Activated CD8-positive, alpha-beta memory T cell treated with anti-CD3 and anti-CD28 coated beads for 4 hours (primary cell): ENCODE results near the gene NELFE.
"Not testable (repeated sequence)": the region's sequence is repeated elsewhere in the genome, so short reads cannot be mapped to it uniquely, and the experiment has no call there.

ENCODE experiments used
- DNase-seq, 2 donors: peaks; one replicate each; pipeline ENCODE4 v3.0.0-alpha.2; 2020; ENCODE audit warnings: low read depth in 2 of 2

Gene NELFE

DNA sequence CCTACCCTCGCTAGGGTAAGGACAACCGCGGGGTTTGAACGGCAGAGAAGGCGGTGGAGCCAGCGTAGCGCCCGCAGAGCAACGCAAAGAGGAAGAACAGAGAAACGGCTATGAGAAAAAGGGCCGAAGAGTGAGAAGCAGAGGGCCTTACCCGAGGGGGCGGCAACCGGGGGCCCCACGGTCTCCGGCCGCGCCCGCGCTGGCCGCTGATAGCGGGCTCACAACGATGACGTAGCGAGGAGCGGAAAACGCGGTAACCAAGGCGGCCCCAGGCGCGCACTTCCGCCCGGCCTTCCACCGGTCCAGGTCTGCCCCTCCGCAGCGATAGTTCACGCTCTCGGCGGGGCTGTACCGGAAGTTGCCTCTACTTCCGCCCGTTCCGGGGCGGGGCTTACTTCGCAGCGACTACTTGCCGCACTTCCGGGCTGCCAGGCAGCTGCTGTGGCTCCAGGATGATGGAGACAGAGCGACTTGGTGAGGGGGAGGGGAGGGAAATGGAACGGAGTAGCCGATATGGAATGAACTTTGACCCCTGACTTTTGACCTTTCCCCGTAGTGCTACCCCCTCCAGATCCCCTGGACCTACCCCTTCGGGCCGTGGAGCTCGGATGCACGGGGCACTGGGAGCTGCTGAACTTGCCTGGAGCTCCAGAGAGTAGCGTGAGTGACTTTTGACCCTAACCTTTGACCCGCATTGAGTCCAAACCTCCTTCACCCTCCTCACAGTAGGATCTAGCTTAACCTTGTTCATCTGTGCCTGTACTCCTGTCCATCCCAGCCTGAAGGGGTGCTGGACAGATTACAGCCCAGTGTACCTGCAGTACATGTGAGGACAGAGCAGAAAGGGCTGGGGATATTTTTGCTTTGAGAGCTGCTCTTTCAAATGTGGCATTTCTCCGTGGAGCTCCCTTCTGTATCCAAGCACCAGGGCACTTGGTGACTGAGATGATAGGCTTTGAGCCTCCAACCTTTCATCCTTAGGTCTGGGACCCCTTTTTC lies at the start of gene NELFE, which contains the start of gene SKIC2:
Gene NELFE (minus strand): TSS at position 231 of the 999 bp plus-strand sequence. CDS start 525 bp downstream, outside the sequence.
Gene SKIC2 (plus strand): TSS at position 435 of the 999 bp plus-strand sequence. CDS start 18 bp downstream, at position 453.
- peak; percentile 97 for DNase-seq

DNA sequence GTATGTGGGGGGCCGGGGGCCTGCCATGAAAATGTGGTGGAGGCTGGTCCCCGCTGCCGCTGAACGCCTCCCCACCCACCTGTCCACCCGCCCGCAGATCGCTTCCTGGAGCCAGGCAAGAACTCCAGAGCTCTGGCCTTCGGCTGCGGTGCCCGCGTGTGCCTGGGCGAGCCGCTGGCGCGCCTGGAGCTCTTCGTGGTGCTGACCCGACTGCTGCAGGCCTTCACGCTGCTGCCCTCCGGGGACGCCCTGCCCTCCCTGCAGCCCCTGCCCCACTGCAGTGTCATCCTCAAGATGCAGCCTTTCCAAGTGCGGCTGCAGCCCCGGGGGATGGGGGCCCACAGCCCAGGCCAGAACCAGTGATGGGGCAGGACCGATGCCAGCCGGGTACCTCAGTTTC lies 49.3 kb upstream of the NELFE start:
- DNase-seq = not testable (repeated sequence)

GRCh38 chr6:32007086-32007485 lies 48.3 kb upstream of the NELFE start:
- DNase-seq = not testable (repeated sequence)

GRCh38 chr6:32005991-32006529 lies 47.3 kb upstream of the NELFE start:
- DNase-seq = not testable (repeated sequence)

DNA sequence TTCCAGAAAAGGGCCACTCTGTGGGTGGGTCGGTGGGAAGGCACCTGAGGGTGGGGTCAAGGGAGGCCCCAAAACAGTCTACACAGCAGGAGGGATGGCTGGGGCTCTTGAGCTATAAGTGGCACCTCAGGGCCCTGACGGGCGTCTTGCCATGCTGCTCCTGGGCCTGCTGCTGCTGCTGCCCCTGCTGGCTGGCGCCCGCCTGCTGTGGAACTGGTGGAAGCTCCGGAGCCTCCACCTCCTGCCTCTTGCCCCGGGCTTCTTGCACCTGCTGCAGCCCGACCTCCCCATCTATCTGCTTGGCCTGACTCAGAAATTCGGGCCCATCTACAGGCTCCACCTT lies 46.7 kb upstream of the NELFE start:
- not testable (repeated sequence) for DNase-seq

- DNase-seq = not testable (repeated sequence)
These were observed 46.2 kb upstream of the NELFE start for GRCh38 chr6:32004864-32005537.

DNA sequence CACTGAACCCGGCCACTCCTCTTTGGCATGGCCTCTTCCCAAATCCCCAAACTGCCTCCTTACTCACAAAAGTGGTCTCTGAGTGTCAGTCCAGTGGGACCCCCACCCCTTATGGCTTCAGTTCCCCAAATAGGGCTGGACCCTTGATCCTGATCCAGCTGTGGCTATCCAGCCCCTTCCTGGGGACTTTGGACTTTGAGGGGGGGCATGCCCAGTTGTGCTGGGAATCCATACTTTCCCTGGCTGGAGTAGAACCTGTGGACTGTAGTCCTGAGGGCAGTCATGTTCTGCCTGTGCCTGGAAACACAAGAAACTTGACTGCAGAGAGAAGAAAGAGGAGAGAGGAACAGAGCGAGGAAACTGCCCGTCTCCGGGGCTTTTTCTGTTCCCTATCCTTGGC lies 45.6 kb upstream of the NELFE start:
- not testable (repeated sequence) for DNase-seq

DNA sequence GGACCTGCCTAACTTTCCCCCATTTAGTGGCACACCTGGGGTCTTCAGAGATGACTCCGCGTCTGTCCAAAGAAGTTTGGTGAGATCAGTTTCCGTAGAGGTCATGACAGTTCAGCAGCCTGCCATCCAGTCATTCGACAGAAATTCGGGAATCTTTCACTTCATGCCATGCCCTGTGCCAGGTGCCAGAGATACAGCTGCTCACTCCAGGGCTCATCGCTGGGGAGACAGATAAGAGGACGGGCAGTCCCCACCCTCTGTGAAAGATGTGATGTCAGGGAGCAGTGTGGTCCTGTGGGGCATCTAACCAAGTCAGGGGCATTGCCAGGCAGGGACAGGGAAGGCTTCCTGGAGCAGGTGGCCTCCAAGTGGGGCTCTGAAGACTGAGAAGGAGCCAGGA lies 44.5 kb upstream of the NELFE start:
- not testable (repeated sequence) for DNase-seq

- DNase-seq = not testable (repeated sequence)
These were observed 43.9 kb upstream of the NELFE start for GRCh38 chr6:32002546-32003268.

- not testable (repeated sequence) for DNase-seq
These were observed 37.6 kb upstream of the NELFE start for GRCh38 chr6:31996385-31996784.

GRCh38 chr6:31994421-31994820 lies 35.6 kb upstream of the NELFE start:
- DNase-seq = not testable (repeated sequence)

DNA sequence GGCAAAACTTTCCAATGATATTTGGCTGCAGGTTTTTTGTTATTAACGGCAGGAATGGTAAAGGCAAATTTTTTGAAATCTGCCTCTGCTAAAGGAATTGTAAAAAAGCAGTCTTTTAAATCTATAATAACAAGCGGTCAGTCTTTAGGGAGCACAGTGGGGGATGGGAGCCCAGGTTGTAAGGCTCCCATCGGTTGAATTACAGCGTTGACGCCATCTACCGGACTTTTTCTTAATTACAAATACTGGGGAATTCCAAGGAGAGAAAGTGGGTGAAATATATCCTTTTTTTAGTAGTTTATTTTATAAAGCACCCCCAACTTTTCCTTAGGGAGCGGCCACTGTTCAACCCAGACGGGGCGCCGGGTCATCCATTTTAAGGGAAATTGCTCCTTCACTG lies 30.6 kb upstream of the NELFE start:
- DNase-seq = not testable (repeated sequence)

GRCh38 chr6:31981744-31982143 lies 23.0 kb upstream of the NELFE start, which contains the start of gene C4A:
Gene C4A (plus strand): TSS chr6:31982057. CDS start chr6:31982108, 51 bp downstream.
- not testable (repeated sequence) for DNase-seq

DNA sequence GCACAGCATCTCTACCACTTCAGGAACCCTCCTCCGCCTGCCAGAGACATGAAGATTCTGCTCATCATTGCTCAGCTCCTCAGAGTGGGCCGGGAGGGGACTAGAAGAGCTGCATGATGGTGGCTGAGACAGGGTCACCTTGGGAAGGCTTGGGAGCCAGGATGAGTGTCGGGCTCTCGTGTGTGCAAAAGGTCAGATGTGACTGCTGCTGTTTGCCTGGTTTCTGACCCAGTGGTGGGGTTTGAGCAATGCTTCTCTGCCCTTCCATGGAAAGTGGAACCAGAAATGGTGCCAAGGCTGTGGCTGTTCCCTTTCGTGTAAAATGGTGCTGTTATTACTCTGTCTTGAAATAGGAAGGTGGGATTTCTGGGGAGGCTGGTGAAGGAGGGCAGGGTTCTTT lies 22.2 kb upstream of the NELFE start:
- DNase-seq = not testable (repeated sequence)

DNA sequence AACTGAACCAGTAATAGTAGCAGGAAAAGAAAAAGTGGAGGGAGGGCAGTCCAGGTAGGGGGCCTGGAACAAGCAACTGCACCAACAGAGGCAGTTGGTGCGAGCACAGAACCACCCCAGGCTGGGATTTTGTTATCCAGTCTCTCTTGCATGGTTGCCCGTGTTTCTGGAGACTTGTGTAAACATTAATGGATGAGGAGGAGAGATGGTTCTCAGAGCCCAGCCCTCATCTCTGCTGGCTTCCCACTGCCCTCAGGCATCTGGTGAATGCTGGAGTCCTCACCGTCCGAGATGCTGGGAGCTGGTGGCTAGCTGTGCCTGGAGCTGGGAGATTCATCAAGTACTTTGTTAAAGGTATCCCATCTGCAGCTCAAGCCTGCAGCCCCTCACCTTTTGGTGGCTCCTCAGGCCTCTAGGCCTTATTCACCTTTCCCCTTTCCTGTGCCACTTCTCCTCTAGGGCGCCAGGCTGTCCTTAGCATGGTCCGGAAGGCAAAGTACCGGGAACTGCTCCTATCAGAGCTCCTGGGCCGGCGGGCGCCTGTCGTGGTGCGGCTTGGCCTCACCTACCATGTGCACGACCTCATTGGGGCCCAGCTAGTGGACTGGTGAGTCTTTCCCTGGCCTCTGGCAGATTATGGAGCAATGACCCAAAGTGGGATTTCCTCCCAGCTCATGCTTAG lies 21.6 kb upstream of the NELFE start:
- DNase-seq = not testable (repeated sequence)

DNA sequence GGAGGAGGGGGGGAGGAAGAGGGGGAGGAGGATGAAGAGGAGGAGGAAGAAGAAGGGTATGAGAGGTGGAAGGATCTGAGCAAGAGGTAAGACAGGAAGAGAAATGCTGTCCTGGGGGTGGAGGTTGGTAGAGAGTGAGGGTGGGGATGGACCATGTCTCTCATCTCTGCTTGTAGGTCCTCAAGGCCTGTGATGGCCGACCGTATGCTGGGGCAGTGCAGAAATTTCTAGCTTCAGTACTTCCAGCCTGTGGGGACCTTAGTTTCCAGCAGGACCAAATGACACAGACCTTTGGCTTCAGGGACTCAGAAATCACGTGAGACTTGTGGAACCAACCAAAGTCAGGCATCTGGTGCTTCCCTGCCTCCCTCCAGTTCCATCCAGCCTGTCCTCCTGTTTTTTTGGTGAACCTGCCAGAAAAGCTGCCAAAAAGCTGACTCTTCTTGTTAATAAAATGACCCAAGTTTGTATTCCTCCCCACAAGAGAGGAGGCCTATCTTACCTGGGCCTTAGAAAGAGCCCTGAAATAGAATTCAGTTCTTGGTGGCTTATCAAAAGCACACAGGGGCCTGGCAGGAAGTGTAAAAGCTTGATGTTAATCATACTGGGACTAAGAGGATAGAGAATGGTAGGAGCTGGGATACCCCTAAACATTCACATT lies 20.6 kb upstream of the NELFE start:
- DNase-seq = no peak

DNA sequence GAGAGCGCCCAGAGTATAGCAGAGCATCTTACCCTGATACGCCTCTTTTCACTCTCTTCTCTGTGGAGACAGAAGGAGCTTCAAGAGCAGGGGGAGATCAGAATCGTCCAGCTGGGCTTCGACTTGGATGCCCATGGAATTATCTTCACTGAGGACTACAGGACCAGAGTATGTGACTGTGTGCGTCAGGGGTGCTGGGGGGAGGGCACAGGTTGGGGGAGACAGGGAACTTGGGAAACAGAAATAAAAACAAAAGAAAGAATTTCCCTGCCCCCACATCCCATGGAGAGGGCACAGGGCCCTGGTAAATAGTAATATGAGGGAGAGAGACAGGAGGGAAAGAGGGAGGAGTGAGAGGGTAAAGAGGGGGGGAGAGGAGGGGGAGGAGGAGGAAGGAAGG lies 20.1 kb upstream of the NELFE start:
- no peak for DNase-seq

DNA sequence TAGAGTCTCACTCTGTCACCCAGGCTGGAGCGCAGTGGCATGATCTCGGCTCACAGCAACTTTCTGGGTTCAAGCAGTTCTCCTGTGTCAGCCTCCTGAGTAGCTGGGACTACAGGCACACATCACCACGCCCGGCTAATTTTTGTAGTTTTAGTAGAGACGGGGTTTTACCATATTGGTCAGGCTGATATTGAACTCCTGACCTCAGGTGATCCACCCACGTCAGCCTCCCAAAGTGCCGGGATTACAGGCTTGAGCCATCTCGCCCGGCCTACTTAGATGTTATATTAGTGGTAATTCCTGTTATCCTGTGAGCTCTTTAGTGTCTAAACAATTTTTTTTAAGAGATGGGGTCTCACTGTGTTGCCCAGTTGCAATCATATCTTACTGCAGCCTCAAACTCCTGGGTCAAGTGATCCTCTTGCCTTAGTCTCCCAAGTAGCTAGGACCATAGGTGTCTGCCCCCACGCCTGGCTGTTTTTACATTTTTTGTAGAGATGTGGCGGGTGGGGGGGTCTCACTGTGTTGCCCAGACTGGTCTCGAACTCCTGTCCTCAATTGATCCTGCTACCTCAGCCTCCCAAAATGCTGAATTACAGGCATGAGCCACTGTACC lies 19.2 kb upstream of the NELFE start:
- no peak for DNase-seq

GRCh38 chr6:31976065-31976464 lies 17.3 kb upstream of the NELFE start:
- not testable (repeated sequence) for DNase-seq
